Panc1 (cell line): ENCODE data around the gene NOL3.

ENCODE experiments used
- POLR2AphosphoS5 ChIP-seq: IDR thresholded peaks from 2 replicates; pipeline ENCODE4 v1.6.1; 2012; ENCODE audit warnings: mild to moderate bottlenecking, low read depth, low read length, moderate library complexity
- TF ChIP-seq, protein P1 (sequence below): fragments of 450-650 bp; IDR thresholded peaks from 2 replicates; pipeline ENCODE4 v1.5.1; 2017; ENCODE audit warnings: mild to moderate bottlenecking

DNA sequence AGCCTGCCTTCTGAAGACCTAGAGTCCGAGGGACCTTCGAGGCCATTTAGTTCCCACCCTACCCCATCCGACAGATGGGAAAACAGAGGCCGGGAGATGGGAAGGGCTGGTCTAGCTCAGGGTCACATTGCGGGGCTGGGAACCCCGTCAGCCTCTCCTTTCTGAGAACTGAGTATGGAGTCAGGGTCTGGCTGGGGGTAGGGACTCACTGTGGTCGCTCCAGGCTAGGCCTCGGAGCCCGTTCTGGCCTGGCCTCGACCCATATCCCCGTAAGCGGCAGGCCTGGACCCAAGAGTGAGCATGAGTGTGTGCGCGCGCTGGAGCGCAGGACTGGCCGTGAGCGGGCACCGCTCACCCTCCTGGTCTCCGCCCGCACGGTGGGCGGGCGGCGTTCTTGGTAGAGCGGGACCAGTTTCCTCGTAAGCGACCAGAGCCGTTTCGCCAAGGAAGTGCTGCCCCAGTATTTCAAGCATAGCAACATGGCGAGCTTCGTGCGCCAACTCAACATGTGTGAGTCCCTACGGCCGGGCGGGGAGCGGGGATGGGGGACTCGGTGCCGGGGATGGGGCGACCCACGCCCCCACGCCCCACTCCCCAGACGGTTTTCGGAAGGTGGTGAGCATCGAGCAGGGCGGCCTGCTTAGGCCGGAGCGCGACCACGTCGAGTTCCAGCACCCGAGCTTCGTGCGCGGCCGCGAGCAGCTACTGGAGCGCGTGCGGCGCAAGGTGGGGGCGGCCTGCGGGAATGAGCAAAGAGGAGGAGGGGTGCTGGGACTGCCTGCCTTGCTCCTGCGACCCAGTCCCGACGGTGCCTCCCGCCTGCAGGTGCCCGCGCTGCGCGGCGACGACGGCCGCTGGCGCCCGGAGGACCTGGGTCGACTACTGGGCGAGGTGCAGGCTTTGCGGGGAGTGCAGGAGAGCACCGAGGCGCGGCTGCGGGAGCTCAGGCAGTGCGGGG, 4.9 kb upstream of the NOL3 start:
- TF ChIP-seq POLR2AphosphoS5 = no peak
- TF ChIP-seq, protein P1, sequence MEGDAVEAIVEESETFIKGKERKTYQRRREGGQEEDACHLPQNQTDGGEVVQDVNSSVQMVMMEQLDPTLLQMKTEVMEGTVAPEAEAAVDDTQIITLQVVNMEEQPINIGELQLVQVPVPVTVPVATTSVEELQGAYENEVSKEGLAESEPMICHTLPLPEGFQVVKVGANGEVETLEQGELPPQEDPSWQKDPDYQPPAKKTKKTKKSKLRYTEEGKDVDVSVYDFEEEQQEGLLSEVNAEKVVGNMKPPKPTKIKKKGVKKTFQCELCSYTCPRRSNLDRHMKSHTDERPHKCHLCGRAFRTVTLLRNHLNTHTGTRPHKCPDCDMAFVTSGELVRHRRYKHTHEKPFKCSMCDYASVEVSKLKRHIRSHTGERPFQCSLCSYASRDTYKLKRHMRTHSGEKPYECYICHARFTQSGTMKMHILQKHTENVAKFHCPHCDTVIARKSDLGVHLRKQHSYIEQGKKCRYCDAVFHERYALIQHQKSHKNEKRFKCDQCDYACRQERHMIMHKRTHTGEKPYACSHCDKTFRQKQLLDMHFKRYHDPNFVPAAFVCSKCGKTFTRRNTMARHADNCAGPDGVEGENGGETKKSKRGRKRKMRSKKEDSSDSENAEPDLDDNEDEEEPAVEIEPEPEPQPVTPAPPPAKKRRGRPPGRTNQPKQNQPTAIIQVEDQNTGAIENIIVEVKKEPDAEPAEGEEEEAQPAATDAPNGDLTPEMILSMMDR = no peak
